ENCODE results near the gene KCNG2. TPM values are rescaled to one million over a fixed set of nuclear protein-coding genes. Genes with fewer than 3 reads are reported as not detected.

KCNG2 gene
- total RNA-seq, 1 donor from 2014 or later = not detected

GRCh38 chr18:79815657-79816056 lies 17.9 kb downstream of the KCNG2 start:
- H3K36me3 Mint-ChIP-seq (ENCODE audit: low read depth) = no peaks in the 10 kb centered on the region
- peaks cover 13% of the 10 kb centered on the region for H3K9me3 Mint-ChIP-seq (ENCODE audit: low read depth)
- H3K4me3 Mint-ChIP-seq (ENCODE audit: unreplicated experiment) = no peak overlapping the region
- DNase-seq (ENCODE audit: low spot score) = no peak
- peaks cover 53% of the 10 kb centered on the region for H3K27me3 Mint-ChIP-seq (ENCODE audit: low read depth)
- no peaks in the 10 kb centered on the region for H3K4me1 Mint-ChIP-seq (ENCODE audit: low read depth)
- no peak overlapping the region for H3K27ac Mint-ChIP-seq (ENCODE audit: unreplicated experiment)
- TF ChIP-seq CTCF (IDR thresholded peaks at IDR 0.05) = no peak

GRCh38 chr18:79816092-79816491 lies 18.4 kb downstream of the KCNG2 start:
- peaks cover 49% of the 10 kb centered on the region for H3K27me3 Mint-ChIP-seq (ENCODE audit: low read depth)
- no peak for DNase-seq (ENCODE audit: low spot score)
- H3K4me1 Mint-ChIP-seq (ENCODE audit: low read depth) = no peaks in the 10 kb centered on the region
- H3K9me3 Mint-ChIP-seq (ENCODE audit: low read depth) = peaks cover 9% of the 10 kb centered on the region
- no peak for TF ChIP-seq CTCF (IDR thresholded peaks at IDR 0.05)
- no peak overlapping the region for H3K27ac Mint-ChIP-seq (ENCODE audit: unreplicated experiment)
- H3K36me3 Mint-ChIP-seq (ENCODE audit: low read depth) = no peaks in the 10 kb centered on the region
- no peak overlapping the region for H3K4me3 Mint-ChIP-seq (ENCODE audit: unreplicated experiment)

- peaks cover 41% of the 10 kb centered on the region for H3K27me3 Mint-ChIP-seq (ENCODE audit: low read depth)
These were observed 19.4 kb downstream of the KCNG2 start for GRCh38 chr18:79816981-79817606.

GRCh38 chr18:79817607-79817998 lies 19.9 kb downstream of the KCNG2 start:
- H3K4me1 Mint-ChIP-seq (ENCODE audit: low read depth) = no peaks in the 10 kb centered on the region
- peaks cover 40% of the 10 kb centered on the region for H3K27me3 Mint-ChIP-seq (ENCODE audit: low read depth)
- no peaks in the 10 kb centered on the region for H3K36me3 Mint-ChIP-seq (ENCODE audit: low read depth)
- H3K27ac Mint-ChIP-seq (ENCODE audit: unreplicated experiment) = no peak overlapping the region
- TF ChIP-seq CTCF (IDR thresholded peaks at IDR 0.05) = no peak
- H3K4me3 Mint-ChIP-seq (ENCODE audit: unreplicated experiment) = no peak overlapping the region
- DNase-seq (ENCODE audit: low spot score) = no peak
- H3K9me3 Mint-ChIP-seq (ENCODE audit: low read depth) = no peaks in the 10 kb centered on the region

More at GRCh38 chr18:79816981-79817606, 19.4 kb downstream of the KCNG2 start:
- Mint-ChIP-seq H3K9me3 (ENCODE audit: low read depth) (peaks cover under 1% of the 10 kb centered on the region), H3K4me3 (ENCODE audit: unreplicated experiment) (no peak overlapping the region), H3K36me3 (ENCODE audit: low read depth) (no peaks in the 10 kb centered on the region), H3K27ac (ENCODE audit: unreplicated experiment) (no peak overlapping the region), H3K4me1 (ENCODE audit: low read depth) (no peaks in the 10 kb centered on the region)
- DNase-seq (ENCODE audit: low spot score) = no peak
- no peak for TF ChIP-seq CTCF (IDR thresholded peaks at IDR 0.05)

- no peak for DNase-seq (ENCODE audit: low spot score)
- Mint-ChIP-seq H3K4me3 (ENCODE audit: unreplicated experiment) (no peak overlapping the region), H3K9me3 (ENCODE audit: low read depth) (no peaks in the 10 kb centered on the region), H3K36me3 (ENCODE audit: low read depth) (no peaks in the 10 kb centered on the region), H3K27ac (ENCODE audit: unreplicated experiment) (no peak overlapping the region), H3K27me3 (ENCODE audit: low read depth) (peaks cover 40% of the 10 kb centered on the region), H3K4me1 (ENCODE audit: low read depth) (no peaks in the 10 kb centered on the region)
- TF ChIP-seq CTCF (IDR thresholded peaks at IDR 0.05) = no peak
These were observed 20.3 kb downstream of the KCNG2 start for GRCh38 chr18:79818036-79818435.

Measured in chondrocyte (in vitro differentiated cells).